ENCODE results near the gene AK5.
A peak's percentile ranks its signal among the peaks of the same experiment; 100 is the strongest.

AK5 gene

DNA sequence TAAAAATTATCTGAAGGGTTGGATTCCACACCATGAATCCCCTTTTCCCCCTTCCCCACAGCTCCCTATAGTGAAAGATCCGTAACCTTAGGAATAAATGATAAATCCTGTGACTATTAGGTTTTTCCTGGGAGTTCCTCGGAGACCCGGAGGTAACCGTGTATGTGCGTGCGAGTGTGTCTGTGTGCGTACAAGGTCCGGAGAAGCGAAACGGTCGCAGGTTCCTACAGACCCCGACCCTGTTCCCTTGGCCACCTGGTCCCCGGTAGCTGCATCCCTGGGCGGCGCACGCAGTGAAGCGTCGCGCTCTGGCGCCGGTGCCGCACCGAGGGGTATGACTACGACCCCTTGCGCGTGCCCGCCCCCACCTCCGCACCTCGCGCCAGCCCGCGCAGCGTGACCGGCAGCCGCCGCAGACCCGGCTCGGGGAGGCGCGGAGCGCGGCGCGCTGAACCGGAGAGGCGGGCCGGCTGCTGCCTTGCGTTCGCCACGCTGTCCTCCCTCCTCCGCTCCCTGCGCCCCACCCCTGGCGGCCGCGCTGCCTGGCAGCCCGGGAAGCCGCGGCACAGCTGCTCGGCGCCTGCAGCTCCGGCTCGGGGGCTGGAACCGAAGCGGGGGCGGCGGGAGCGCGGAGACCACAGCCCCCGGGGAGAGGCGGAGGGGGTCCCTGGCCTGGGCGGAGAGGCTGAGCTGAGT, at the start of gene AK5:
TSS of gene AK5 (plus strand) at position 529 of the 696 bp plus-strand sequence. CDS start 295 bp downstream, outside the sequence.
- peak within 1 kb of the TSS; percentile 27; the same call in 1 of the 2 replicates for H3K4me3 ChIP-seq (ENCODE audit: low read length)
- no peak for TF ChIP-seq ZNF274 (IDR thresholded peaks at IDR 0.05; ENCODE audit: low read depth, low read length)

GRCh38 chr1:77232829-77233228, 49.0 kb upstream of the AK5 start:
- H3K4me3 ChIP-seq (ENCODE audit: low read length), result no peak overlapping the region
- no peak for TF ChIP-seq ZNF274 (IDR thresholded peaks at IDR 0.05; ENCODE audit: low read depth, low read length)

DNA sequence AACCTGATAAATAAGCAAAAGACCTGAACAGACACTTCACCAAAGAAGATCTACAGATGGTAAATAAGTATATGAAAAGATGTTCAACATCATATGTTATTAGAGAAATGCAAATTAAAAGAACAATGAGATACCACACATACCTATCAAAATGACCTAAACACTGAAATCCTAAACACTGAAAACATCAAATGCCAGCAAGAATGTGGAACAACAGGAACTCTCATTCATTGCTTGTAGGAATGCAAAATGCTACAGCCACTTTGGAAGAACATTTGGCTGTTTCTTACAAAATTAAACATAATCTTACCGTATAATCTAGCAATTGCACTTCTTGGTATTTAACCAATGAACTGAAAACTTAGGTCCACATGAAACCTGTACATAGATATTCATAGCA, 47.7 kb upstream of the AK5 start:
- TF ChIP-seq ZNF274 (IDR thresholded peaks at IDR 0.05; ENCODE audit: low read depth, low read length), result no peak
- no peak overlapping the region for H3K4me3 ChIP-seq (ENCODE audit: low read length)

DNA sequence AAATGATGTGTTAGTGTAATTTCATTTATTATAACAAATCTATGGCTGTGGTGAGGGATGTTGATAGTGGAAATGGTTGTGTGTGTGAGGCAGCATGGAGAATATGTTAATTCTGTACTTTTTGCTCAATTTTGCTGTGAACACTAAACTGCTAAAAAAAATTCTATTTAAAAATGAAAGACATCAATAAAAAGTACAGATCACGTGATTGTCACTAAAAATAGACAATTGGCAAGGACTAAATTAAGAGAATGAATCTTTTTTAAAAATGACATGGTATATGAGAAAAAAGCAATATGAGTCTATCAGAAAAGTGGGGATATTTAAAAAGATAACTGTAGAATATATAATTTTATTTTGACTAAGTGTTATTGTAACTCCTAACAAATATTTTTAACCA, 46.9 kb upstream of the AK5 start:
- TF ChIP-seq ZNF274 (IDR thresholded peaks at IDR 0.05; ENCODE audit: low read depth, low read length), result no peak
- H3K4me3 ChIP-seq (ENCODE audit: low read length), result no peak overlapping the region

GRCh38 chr1:77238462-77238861, 43.4 kb upstream of the AK5 start:
- no peak overlapping the region for H3K4me3 ChIP-seq (ENCODE audit: low read length)
- TF ChIP-seq ZNF274 (IDR thresholded peaks at IDR 0.05; ENCODE audit: low read depth, low read length), result no peak

DNA sequence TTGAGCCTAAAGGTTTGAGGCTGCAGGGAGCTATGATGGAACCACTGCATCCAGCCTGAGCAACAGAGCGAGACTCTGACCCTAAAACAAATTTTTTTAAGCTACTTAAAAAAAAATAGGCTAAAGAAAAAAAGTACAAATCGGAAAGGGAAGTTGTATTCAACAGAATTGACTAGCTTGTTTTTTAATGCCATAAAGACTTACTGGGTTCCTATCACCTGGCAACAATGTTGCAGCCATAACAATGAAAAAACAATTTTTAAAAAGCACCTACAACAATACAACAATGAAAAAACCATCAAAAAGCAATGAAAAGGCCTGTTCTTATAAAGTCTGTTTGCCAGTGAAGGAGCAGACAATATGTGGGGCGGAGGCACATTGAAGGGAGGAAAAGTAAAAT, 42.5 kb upstream of the AK5 start:
- no peak for TF ChIP-seq ZNF274 (IDR thresholded peaks at IDR 0.05; ENCODE audit: low read depth, low read length)

DNA sequence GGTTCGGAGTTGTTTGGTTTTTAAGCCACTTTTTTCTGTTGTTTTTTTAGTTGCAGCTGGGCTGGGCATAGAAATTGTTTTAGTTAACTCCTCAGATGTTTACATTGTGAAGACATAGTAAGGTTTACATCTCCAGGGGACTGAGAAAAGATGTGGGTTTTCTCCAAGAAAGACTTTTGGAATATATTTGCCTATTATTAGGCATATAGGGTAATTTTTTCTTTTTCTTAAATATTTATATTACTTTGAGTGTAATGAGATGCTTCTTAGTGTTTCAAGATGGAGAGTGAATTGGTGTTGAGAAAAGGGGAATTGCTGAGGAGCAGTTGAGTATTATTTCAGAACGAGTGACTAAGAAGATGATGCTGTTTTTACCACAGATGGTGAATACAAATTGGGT, 36.0 kb upstream of the AK5 start:
- TF ChIP-seq ZNF274 (IDR thresholded peaks at IDR 0.05; ENCODE audit: low read depth, low read length), result no peak
- H3K4me3 ChIP-seq (ENCODE audit: low read length), result no peak overlapping the region

More for the DNA sequence above, 42.5 kb upstream of the AK5 start:
- no peak overlapping the region for H3K4me3 ChIP-seq (ENCODE audit: low read length)

- TF ChIP-seq ZNF274 (IDR thresholded peaks at IDR 0.05; ENCODE audit: low read depth, low read length), result no peak
- H3K4me3 ChIP-seq (ENCODE audit: low read length), result no peak overlapping the region
Observed at GRCh38 chr1:77250126-77250525, 31.7 kb upstream of the AK5 start.

- no peak for TF ChIP-seq ZNF274 (IDR thresholded peaks at IDR 0.05; ENCODE audit: low read depth, low read length)
- H3K4me3 ChIP-seq (ENCODE audit: low read length), result no peak overlapping the region
Observed at GRCh38 chr1:77253211-77253610, 28.6 kb upstream of the AK5 start.

DNA sequence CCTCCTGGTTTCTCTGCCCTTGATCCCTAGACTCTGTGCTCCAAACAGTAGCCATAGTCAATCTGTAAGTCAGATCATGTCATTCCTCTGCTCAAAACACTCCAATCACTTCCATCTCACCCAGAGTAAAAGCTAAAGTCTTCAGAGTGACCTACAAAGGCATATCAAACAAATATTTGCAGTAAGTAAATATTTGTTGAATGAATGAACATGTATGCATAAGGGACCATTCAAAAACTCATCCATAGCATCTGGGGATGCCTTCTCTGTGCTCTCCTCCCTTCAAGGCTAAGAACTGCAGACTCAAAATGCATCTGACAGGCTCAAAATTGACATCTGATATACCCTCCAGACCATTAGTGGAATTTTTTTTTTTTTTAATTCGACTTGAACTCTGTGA, 18.1 kb upstream of the AK5 start:
- no peak overlapping the region for H3K4me3 ChIP-seq (ENCODE audit: low read length)
- TF ChIP-seq ZNF274 (IDR thresholded peaks at IDR 0.05; ENCODE audit: low read depth, low read length), result no peak

DNA sequence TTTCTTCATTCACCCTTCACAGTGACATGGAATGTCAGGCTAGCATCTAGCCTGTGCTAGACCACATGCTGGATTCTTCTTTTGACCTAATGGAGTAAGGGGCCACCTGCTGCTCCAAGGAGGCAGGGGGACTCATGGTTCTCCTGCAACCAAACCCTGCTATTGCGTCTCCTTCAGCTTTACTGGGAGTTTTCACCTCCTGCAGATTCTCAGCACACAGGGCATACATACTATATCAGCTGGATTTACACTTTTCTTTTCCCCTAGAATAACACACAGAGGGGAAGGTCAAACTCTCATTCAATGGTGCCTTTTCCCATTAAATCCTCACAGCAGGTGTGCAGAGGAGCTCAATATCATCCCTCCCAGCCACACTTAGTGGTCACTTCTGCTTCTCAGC, 16.6 kb upstream of the AK5 start:
- no peak overlapping the region for H3K4me3 ChIP-seq (ENCODE audit: low read length)
- TF ChIP-seq ZNF274 (IDR thresholded peaks at IDR 0.05; ENCODE audit: low read depth, low read length), result no peak

- TF ChIP-seq ZNF274 (IDR thresholded peaks at IDR 0.05; ENCODE audit: low read depth, low read length), result no peak
Observed at GRCh38 chr1:77267035-77267434, 14.8 kb upstream of the AK5 start.

DNA sequence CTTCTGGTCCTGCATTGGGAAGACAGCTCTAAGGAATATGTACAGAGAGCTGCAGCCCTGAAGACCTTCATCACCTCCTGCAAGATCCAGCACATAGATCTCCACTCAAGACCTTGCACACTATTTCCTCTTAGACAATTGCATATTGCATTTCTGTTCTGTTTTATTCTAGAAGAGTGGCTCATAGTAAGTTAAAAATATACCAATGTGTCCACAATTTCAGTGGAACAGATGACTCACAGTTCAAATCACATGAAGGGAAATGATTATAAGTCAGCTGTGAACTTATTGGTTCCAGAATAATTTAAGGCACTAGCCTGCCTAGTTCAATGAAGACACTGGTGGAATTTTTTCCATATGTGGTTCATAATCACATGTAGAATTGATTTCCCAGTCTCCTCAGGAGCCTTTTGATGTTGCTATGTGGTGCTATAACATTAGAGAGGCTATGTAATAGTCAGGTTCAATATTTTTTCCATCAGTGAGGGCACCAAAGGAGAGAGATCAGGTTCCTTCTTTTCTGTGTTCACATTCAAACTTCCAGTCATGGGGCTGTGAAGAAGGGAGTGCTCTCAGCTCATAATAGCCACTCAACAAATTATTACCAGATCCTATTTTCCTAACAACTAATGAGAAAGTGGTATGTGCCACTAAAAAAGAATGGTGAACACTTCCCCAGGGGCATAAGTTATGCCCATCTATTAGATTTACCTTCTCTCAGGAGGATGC, 9.8 kb upstream of the AK5 start:
- TF ChIP-seq ZNF274 (IDR thresholded peaks at IDR 0.05; ENCODE audit: low read depth, low read length), result no peak

More at GRCh38 chr1:77267035-77267434, 14.8 kb upstream of the AK5 start:
- no peak overlapping the region for H3K4me3 ChIP-seq (ENCODE audit: low read length)

DNA sequence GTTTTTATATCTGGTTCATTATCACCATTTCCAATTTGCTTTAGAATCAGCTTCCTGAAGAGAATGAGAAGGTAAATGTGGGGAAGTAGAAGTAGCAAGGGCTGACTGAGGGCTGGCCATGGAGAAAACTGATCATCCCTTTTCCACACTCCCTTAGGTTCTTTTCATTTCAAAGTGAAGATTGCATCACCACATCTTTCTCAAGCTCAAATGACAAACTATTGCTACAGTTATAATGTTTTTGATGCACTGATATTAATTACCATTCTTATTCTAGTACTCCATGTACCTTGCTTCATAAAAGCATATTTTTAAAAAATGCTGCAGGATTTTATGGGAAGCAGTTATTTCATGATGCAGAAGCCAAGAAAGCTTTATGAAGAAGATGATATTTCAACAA, 7.9 kb upstream of the AK5 start:
- H3K4me3 ChIP-seq (ENCODE audit: low read length), result no peak overlapping the region
- TF ChIP-seq ZNF274 (IDR thresholded peaks at IDR 0.05; ENCODE audit: low read depth, low read length), result no peak

More for the DNA sequence above, 9.8 kb upstream of the AK5 start:
- H3K4me3 ChIP-seq (ENCODE audit: low read length), result no peak overlapping the region

GRCh38 chr1:77275194-77275593, 6.6 kb upstream of the AK5 start:
- no peak overlapping the region for H3K4me3 ChIP-seq (ENCODE audit: low read length)
- no peak for TF ChIP-seq ZNF274 (IDR thresholded peaks at IDR 0.05; ENCODE audit: low read depth, low read length)
